Uterus (tissue), 2 donors: Measurements from ENCODE around the gene SLC44A1.
"Not testable (repeated sequence)": the region's sequence is repeated elsewhere in the genome, so short reads cannot be mapped to it uniquely, and the experiment has no call there.

Experiments used
- CTCF ChIP-seq, 4 experiments: fragments of 200-600 bp in 2 of 4; fragments of 450-650 bp in 2 of 4; sonication (generic) in 2 of 4; IDR thresholded peaks; one replicate each; pipeline ENCODE4 v1.5.1; 2016 to 2019; ENCODE audit warnings: antibody characterized with exemption in 4 of 4, mild to moderate bottlenecking in 2 of 4, moderate library complexity in 1 of 4
- POLR2A ChIP-seq, 2 donors: fragments of 450-650 bp; IDR thresholded peaks; one replicate each; pipeline ENCODE4 v1.6.1; 2016; ENCODE audit warnings: antibody characterized with exemption in 2 of 2, mild to moderate bottlenecking in 1 of 2, moderate library complexity in 1 of 2

GRCh38 chr9:105256569-105256968 lies 12.1 kb downstream of the SLC44A1 start:
- TF ChIP-seq POLR2A, CTCF (IDR thresholded peaks at IDR 0.05): not testable (repeated sequence)
